ENCODE data around the gene TMUB2. TPM values are rescaled to one million over a fixed set of nuclear protein-coding genes. Genes with fewer than 3 reads are reported as not detected.
"Not testable (repeated sequence)": the region's sequence is repeated elsewhere in the genome, so short reads cannot be mapped to it uniquely, and the experiment has no call there.

TMUB2 gene
- total RNA-seq, 1 donor from 2014 or later = 24.0 TPM

DNA sequence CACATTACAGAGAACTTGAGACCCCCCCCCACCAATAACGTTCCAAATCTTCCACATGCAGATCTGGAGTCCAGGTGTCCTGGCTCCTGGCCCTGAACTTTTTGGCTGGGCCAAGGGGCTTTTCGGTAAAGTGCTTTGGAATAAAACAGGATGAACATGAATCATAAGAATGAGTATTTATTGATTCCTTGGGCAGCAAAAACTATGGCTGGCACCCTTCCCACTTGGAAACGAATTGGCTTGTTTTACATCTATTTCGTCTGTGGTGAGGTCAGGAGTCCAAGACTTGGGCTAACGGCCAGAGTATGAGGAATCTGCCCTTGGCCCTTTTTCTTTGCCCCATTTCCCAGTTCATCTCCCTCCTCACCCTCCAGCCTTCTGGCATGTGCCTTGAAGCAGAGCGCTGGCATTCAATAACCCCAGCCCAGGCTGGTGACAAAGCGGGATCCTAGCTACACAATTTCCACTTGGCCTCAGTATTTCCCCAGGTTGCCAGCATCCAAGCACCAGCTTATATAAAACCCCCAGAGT lies 36.8 kb downstream of the TMUB2 start:
- Histone ChIP-seq H3K4me3 (ENCODE audit: low read length in 3 of 3) (no peak overlapping the region), H3K9me3 (ENCODE audit: control insufficient read depth in 3 of 3, low read length in 3 of 3) (no peaks in the 10 kb centered on the region), H3K27me3 (ENCODE audit: control insufficient read depth in 3 of 3, insufficient read depth in 3 of 3, low read length in 3 of 3) (no peaks in the 10 kb centered on the region), H3K4me1 (ENCODE audit: control insufficient read depth in 3 of 3, insufficient read depth in 3 of 3, low read length in 3 of 3) (peaks cover 20 to 22% (median 21%) of the 10 kb centered on the region in 3 donors), H3K36me3 (ENCODE audit: control insufficient read depth in 3 of 3, insufficient read depth in 3 of 3, low read length in 3 of 3) (no peaks in the 10 kb centered on the region), H3K27ac (ENCODE audit: low read depth, low read length) (peak overlapping the region; percentile 49), H3K9ac (ENCODE audit: low read depth in 1 of 3, low read length in 3 of 3) (peak overlapping the region; percentile 9 to 96 (median 27))

DNA sequence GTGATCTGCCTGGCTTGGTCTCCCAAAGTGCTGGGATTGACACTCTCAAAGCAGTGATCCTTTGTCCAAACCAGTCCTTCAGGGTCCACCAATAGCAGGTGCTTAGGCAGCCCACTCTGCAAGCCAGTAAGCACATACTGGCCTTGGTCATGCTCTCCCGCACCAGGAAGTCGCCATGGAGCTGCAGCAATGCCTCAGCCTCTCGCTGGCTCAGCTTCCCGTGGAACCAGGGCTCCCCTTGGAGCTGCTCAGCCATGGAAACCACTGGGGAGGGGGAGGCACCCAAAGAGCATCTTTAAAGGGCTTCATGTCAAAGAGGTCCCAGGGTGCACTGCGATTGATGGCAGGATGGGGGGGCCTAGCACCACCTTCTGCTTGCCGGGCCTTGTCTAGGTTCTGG lies 42.3 kb downstream of the TMUB2 start:
- Histone ChIP-seq H3K9ac (ENCODE audit: low read depth in 1 of 3, low read length in 3 of 3) (no peak overlapping the region), H3K9me3 (ENCODE audit: control insufficient read depth in 3 of 3, low read length in 3 of 3) (no peaks in the 10 kb centered on the region), H3K36me3 (ENCODE audit: control insufficient read depth in 3 of 3, insufficient read depth in 3 of 3, low read length in 3 of 3) (no peaks in the 10 kb centered on the region), H3K4me1 (ENCODE audit: control insufficient read depth in 3 of 3, insufficient read depth in 3 of 3, low read length in 3 of 3) (peaks cover under 1 to 9% (median 4%) of the 10 kb centered on the region in 3 donors), H3K27me3 (ENCODE audit: control insufficient read depth in 3 of 3, insufficient read depth in 3 of 3, low read length in 3 of 3) (no peaks in the 10 kb centered on the region), H3K4me3 (ENCODE audit: low read length in 3 of 3) (no peak overlapping the region), H3K27ac (ENCODE audit: low read depth, low read length) (no peak overlapping the region)

DNA sequence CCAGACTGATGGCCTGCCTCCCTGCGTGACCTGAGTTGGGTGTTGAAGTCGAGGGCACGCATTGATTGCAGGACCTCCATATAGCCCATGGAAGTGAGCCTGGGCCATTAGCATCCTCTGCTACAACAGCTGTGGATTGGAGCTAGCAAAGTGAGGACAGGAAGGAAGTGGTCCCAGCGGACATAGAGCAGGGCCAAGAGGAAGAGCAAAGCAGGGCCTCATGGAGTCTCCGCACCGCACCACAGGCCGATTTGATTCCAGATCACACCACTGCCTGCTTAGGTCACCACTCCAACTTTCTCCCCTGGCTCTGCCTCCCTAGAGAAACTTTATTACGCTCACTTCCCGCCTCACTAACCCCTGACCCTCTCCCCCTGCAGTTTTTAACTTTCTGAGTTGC lies 43.4 kb downstream of the TMUB2 start:
- Histone ChIP-seq H3K9ac (ENCODE audit: low read depth in 1 of 3, low read length in 3 of 3) (no peak overlapping the region), H3K36me3 (ENCODE audit: control insufficient read depth in 3 of 3, insufficient read depth in 3 of 3, low read length in 3 of 3) (no peaks in the 10 kb centered on the region), H3K9me3 (ENCODE audit: control insufficient read depth in 3 of 3, low read length in 3 of 3) (no peaks in the 10 kb centered on the region), H3K4me3 (ENCODE audit: low read length in 3 of 3) (no peak overlapping the region), H3K27ac (ENCODE audit: low read depth, low read length) (no peak overlapping the region), H3K27me3 (ENCODE audit: control insufficient read depth in 3 of 3, insufficient read depth in 3 of 3, low read length in 3 of 3) (no peaks in the 10 kb centered on the region), H3K4me1 (ENCODE audit: control insufficient read depth in 3 of 3, insufficient read depth in 3 of 3, low read length in 3 of 3) (peaks cover 4 to 7% (median 5%) of the 10 kb centered on the region in 3 donors)

DNA sequence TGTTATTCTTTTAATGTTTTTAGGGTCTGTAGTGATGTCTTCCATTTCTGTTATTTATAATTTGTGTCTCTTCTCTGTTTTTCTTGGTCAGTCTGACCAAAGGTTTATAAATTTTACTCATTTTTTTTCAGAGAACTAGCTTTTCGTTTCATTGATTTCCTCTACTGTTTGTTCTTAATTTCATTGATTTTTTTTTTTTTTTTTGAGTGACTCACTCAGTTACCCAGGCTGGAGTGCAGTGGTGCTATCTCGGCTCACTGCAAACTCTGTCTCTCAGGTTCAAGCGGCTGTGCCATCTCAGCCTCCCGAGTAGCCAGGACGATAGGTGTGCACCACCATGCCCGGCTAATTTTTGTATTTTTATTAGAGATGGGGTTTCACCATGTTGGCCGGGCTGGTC lies 45.3 kb downstream of the TMUB2 start:
- Histone ChIP-seq H3K9me3 (ENCODE audit: control insufficient read depth in 3 of 3, low read length in 3 of 3) (no peaks in the 10 kb centered on the region), H3K27me3 (ENCODE audit: control insufficient read depth in 3 of 3, insufficient read depth in 3 of 3, low read length in 3 of 3) (no peaks in the 10 kb centered on the region), H3K9ac (ENCODE audit: low read depth in 1 of 3, low read length in 3 of 3) (no peak overlapping the region), H3K4me1 (ENCODE audit: control insufficient read depth in 3 of 3, insufficient read depth in 3 of 3, low read length in 3 of 3) (peaks cover 4 to 7% (median 6%) of the 10 kb centered on the region in 3 donors), H3K36me3 (ENCODE audit: control insufficient read depth in 3 of 3, insufficient read depth in 3 of 3, low read length in 3 of 3) (no peaks in the 10 kb centered on the region), H3K27ac (ENCODE audit: low read depth, low read length) (no peak overlapping the region), H3K4me3 (ENCODE audit: low read length in 3 of 3) (no peak overlapping the region)

DNA sequence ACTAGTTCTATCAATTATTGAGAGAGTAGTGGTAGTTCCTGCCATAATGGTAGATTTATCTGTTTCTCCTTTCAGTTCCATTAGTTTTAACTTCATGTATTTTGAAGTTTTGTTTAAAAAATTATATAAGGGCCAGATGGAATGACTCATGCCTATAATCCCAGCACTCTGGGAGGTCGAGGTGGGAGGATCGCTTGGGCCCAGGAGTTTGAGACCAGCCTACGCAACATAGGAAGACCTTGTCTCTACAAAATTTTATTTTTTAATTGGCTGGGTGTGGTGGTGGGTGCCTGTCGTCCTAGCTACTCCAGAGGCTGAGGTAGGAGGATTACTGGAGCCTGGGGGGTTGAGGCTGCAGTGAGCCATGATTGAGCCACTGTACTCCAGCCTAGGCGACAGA lies 46.8 kb downstream of the TMUB2 start:
- Histone ChIP-seq H3K27ac (ENCODE audit: low read depth, low read length) (no peak overlapping the region), H3K9me3 (ENCODE audit: control insufficient read depth in 3 of 3, low read length in 3 of 3) (no peaks in the 10 kb centered on the region), H3K4me3 (ENCODE audit: low read length in 3 of 3) (no peak overlapping the region), H3K4me1 (ENCODE audit: control insufficient read depth in 3 of 3, insufficient read depth in 3 of 3, low read length in 3 of 3) (peaks cover 4 to 7% (median 6%) of the 10 kb centered on the region in 3 donors), H3K27me3 (ENCODE audit: control insufficient read depth in 3 of 3, insufficient read depth in 3 of 3, low read length in 3 of 3) (no peaks in the 10 kb centered on the region), H3K9ac (ENCODE audit: low read depth in 1 of 3, low read length in 3 of 3) (no peak overlapping the region), H3K36me3 (ENCODE audit: control insufficient read depth in 3 of 3, insufficient read depth in 3 of 3, low read length in 3 of 3) (no peaks in the 10 kb centered on the region)

DNA sequence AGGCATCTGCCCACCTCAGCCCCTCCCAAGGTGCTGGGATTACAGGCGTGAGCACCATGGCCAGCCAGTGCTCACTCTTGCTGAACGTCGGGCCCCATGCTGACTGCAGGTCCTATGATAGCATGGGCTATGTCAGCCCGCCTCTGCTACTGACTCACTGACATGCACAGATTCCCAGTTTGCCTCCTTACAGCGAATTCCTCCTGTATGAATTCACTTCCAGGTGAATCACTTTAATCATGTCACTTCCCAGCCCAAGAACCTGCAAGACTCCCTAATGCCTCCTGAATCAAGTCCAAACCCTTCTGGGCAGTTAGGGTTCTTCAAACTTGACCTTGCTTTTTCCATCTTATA lies 48.8 kb downstream of the TMUB2 start:
- no peaks in the 10 kb centered on the region for H3K36me3 ChIP-seq (ENCODE audit: control insufficient read depth in 3 of 3, insufficient read depth in 3 of 3, low read length in 3 of 3)
- H3K9ac ChIP-seq (ENCODE audit: low read depth in 1 of 3, low read length in 3 of 3) = no peak overlapping the region
- H3K9me3 ChIP-seq (ENCODE audit: control insufficient read depth in 3 of 3, low read length in 3 of 3) = no peaks in the 10 kb centered on the region
- peaks cover 0 to 6% (median 0%) of the 10 kb centered on the region in 3 donors for H3K4me1 ChIP-seq (ENCODE audit: control insufficient read depth in 3 of 3, insufficient read depth in 3 of 3, low read length in 3 of 3)
- no peak overlapping the region for H3K4me3 ChIP-seq (ENCODE audit: low read length in 3 of 3)
- no peaks in the 10 kb centered on the region for H3K27me3 ChIP-seq (ENCODE audit: control insufficient read depth in 3 of 3, insufficient read depth in 3 of 3, low read length in 3 of 3)
- H3K27ac ChIP-seq (ENCODE audit: low read depth, low read length) = no peak overlapping the region

DNA sequence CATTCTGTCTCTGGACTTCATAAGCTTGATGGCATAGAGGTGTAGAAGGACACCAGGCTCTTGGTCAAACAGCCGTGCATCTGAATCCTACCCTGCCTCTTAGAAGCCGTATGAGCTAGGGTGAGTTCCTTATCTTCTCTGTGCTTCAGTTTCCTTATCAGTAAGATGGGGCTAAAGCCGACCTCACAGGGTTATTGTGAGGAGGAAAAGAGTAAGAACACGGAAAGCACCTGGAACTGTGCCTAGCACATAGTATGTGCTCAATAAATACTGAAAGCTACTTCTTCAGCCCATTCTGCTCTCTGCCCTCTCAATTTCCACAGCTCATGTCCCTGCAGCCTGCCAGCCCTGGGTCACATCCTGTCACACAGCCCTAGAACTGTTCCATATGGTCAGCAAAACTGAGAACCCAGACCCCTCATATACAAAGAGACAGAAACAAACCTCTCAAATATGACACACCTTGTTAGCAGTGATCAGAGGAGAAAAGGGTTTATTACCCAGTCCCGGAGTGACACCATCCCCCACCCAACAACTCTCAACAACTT lies 49.7 kb downstream of the TMUB2 start:
- H3K4me1 ChIP-seq (ENCODE audit: control insufficient read depth in 3 of 3, insufficient read depth in 3 of 3, low read length in 3 of 3) = peaks cover 0 to 6% (median 0%) of the 10 kb centered on the region in 3 donors
- H3K27me3 ChIP-seq (ENCODE audit: control insufficient read depth in 3 of 3, insufficient read depth in 3 of 3, low read length in 3 of 3) = no peaks in the 10 kb centered on the region
- no peaks in the 10 kb centered on the region for H3K9me3 ChIP-seq (ENCODE audit: control insufficient read depth in 3 of 3, low read length in 3 of 3)
- no peak overlapping the region for H3K4me3 ChIP-seq (ENCODE audit: low read length in 3 of 3)
- no peak overlapping the region for H3K27ac ChIP-seq (ENCODE audit: low read depth, low read length)
- no peak overlapping the region for H3K9ac ChIP-seq (ENCODE audit: low read depth in 1 of 3, low read length in 3 of 3)
- no peaks in the 10 kb centered on the region for H3K36me3 ChIP-seq (ENCODE audit: control insufficient read depth in 3 of 3, insufficient read depth in 3 of 3, low read length in 3 of 3)

DNA sequence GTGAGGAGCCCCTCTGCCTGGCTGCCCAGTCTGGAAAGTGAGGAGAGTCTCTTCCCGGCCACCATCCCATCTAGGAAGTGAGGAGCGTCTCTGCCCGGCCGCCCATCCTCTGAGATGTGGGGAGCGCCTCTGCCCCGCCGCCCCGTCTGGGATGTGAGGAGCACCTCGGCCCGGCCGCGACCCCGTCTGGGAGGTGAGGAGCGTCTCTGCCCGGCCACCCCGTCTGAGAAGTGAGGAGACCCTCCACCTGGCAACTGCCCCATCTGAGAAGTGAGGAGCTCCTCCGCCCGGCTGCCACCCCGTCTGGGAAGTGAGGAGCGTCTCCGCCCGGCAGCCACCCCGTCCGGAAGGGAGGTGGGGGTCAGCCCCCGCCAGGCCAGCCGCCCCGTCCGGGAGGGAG lies 51.1 kb downstream of the TMUB2 start:
- not testable (repeated sequence) for H3K36me3 ChIP-seq (ENCODE audit: control insufficient read depth in 3 of 3, insufficient read depth in 3 of 3, low read length in 3 of 3); H3K9ac ChIP-seq (ENCODE audit: low read depth in 1 of 3, low read length in 3 of 3); H3K27ac ChIP-seq (ENCODE audit: low read depth, low read length); H3K9me3 ChIP-seq (ENCODE audit: control insufficient read depth in 3 of 3, low read length in 3 of 3); H3K4me3 ChIP-seq (ENCODE audit: low read length in 3 of 3); H3K4me1 ChIP-seq (ENCODE audit: control insufficient read depth in 3 of 3, insufficient read depth in 3 of 3, low read length in 3 of 3); H3K27me3 ChIP-seq (ENCODE audit: control insufficient read depth in 3 of 3, insufficient read depth in 3 of 3, low read length in 3 of 3)

DNA sequence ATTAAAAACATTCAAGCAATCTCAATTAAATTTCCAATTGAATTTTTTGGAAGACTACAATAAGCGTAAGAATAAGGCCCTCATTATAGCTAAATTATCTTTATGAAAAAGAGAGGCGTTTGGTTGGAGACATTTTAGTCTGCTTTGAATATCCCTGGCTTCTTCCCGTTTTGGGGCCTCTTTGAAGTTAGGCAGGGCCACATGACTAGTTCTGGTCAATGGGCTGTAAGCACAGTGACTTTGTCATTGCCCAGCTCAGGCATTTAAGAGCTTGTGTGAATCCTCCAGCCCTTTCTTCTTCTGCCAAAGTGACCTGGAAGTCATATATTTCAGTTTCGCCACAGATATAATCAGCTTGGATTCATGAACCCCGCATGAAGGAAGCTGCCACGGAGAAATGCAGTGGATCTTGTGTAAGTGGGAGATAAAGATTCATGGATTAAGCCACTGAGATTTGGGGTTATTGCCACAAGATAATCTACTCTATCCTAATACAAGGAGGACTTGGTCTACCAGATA lies 54.4 kb downstream of the TMUB2 start:
- no peaks in the 10 kb centered on the region for H3K9me3 ChIP-seq (ENCODE audit: control insufficient read depth in 3 of 3, low read length in 3 of 3)
- no peaks in the 10 kb centered on the region for H3K27me3 ChIP-seq (ENCODE audit: control insufficient read depth in 3 of 3, insufficient read depth in 3 of 3, low read length in 3 of 3)
- no peak overlapping the region for H3K4me3 ChIP-seq (ENCODE audit: low read length in 3 of 3)
- H3K4me1 ChIP-seq (ENCODE audit: control insufficient read depth in 3 of 3, insufficient read depth in 3 of 3, low read length in 3 of 3) = peaks cover 6 to 7% (median 7%) of the 10 kb centered on the region in 3 donors
- no peaks in the 10 kb centered on the region for H3K36me3 ChIP-seq (ENCODE audit: control insufficient read depth in 3 of 3, insufficient read depth in 3 of 3, low read length in 3 of 3)
- no peak overlapping the region for H3K27ac ChIP-seq (ENCODE audit: low read depth, low read length)
- no peak overlapping the region for H3K9ac ChIP-seq (ENCODE audit: low read depth in 1 of 3, low read length in 3 of 3)
